ENCODE data around the gene KCNK10.

KCNK10 gene

GRCh38 chr14:88322504-88323085 lies 474 bp downstream of the KCNK10 start:
- no peak overlapping the region for H3K4me3 ChIP-seq (ENCODE audit: low read depth, low read length)

GRCh38 chr14:88321692-88322503 lies 1.2 kb downstream of the KCNK10 start:
- H3K4me3 ChIP-seq (ENCODE audit: low read depth, low read length), result no peak overlapping the region
- TF ChIP-seq CTCF (conservative IDR thresholded peaks at IDR 0.05; ENCODE audit: low read depth, low read length), result no peak
- no peak for DNase-seq (ENCODE audit: low read depth)

More at GRCh38 chr14:88322504-88323085, 474 bp downstream of the KCNK10 start:
- TF ChIP-seq CTCF (conservative IDR thresholded peaks at IDR 0.05; ENCODE audit: low read depth, low read length), result no peak
- peak; percentile 2 for DNase-seq (ENCODE audit: low read depth)

GRCh38 chr14:88318406-88318805 lies 4.7 kb downstream of the KCNK10 start:
- TF ChIP-seq CTCF (conservative IDR thresholded peaks at IDR 0.05; ENCODE audit: low read depth, low read length), result no peak
- no peak overlapping the region for H3K4me3 ChIP-seq (ENCODE audit: low read depth, low read length)
- no peak for DNase-seq (ENCODE audit: low read depth)

- DNase-seq (ENCODE audit: low read depth), result no peak
- TF ChIP-seq CTCF (conservative IDR thresholded peaks at IDR 0.05; ENCODE audit: low read depth, low read length), result no peak
- no peak overlapping the region for H3K4me3 ChIP-seq (ENCODE audit: low read depth, low read length)
Observed at GRCh38 chr14:88316521-88316920, 6.5 kb downstream of the KCNK10 start.

- H3K4me3 ChIP-seq (ENCODE audit: low read depth, low read length), result no peak overlapping the region
- no peak for TF ChIP-seq CTCF (conservative IDR thresholded peaks at IDR 0.05; ENCODE audit: low read depth, low read length)
- no peak for DNase-seq (ENCODE audit: low read depth)
Observed at GRCh38 chr14:88312257-88312656, 10.8 kb downstream of the KCNK10 start.

GRCh38 chr14:88311780-88312179 lies 11.3 kb downstream of the KCNK10 start:
- DNase-seq (ENCODE audit: low read depth), result no peak
- H3K4me3 ChIP-seq (ENCODE audit: low read depth, low read length), result no peak overlapping the region
- no peak for TF ChIP-seq CTCF (conservative IDR thresholded peaks at IDR 0.05; ENCODE audit: low read depth, low read length)

GRCh38 chr14:88310449-88310848 lies 12.6 kb downstream of the KCNK10 start:
- TF ChIP-seq CTCF (conservative IDR thresholded peaks at IDR 0.05; ENCODE audit: low read depth, low read length), result no peak

More at GRCh38 chr14:88310449-88310848, 12.6 kb downstream of the KCNK10 start:
- DNase-seq (ENCODE audit: low read depth), result no peak
- H3K4me3 ChIP-seq (ENCODE audit: low read depth, low read length), result no peak overlapping the region

All from choroid plexus epithelial cell (primary cell).